Measurements from ENCODE around the gene CAMSAP1. TPM values are rescaled to one million over a fixed set of nuclear protein-coding genes. Genes with fewer than 3 reads are reported as not detected.
A peak's percentile ranks its signal among the peaks of the same experiment; 100 is the strongest.

CAMSAP1 gene
- polyA plus RNA-seq, 3 donors = 0.71 to 9.0 (median 0.75) TPM

DNA sequence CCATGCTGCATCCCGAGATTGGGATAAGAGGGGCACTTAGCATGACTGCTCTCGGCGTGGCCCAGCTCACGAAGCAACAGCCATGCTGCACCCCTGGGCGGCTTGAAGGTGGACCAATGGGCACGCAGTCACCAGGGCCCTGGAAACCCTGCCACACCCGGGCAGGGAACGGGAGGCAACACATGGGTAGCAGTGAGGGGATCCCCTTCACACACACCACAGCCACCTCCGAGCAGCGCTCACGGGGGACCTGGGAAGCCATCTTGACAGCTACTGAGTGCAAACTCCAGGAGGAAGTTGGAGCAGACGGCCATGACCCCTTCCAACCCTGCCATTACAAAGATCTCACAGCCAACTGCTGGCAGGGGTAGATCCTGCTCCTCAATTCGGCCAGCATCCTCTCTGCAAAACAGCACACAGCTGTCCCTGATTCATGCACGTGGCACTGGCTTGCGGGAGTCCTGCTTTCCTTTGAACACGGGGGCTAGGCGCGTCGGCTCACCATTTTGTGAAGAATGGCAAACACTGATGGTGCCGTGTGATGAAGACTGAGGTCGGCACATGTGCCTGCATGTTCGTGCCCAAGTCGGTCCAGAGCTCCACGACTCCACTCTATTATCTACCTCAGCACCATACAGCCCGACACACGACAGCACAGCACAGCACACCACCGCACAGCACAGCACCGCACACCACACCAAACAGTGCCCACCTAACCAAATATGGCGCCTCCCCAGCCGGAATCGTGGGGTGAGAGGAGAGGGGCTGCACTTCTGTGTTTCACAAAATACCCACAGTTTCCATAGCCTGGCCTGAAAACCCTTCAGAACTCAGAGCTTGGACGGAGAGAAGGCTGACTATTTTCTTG is 48.8 kb upstream of the CAMSAP1 start:
- DNase-seq = no peak
- H3K4me1 Mint-ChIP-seq = peaks cover 23% of the 10 kb centered on the region
- intact Hi-C loops (cut with micrococcal nuclease) = loop anchor here in 1 of 2 donors (10.0 kb wide), 1 partner anchor 749 kb away; no protein-coding TSS in a partner anchor
- H3K27me3 Mint-ChIP-seq (ENCODE audit: low read depth in 3 of 3) = peaks cover 0 to 1% (median 0%) of the 10 kb centered on the region in 3 donors
- Histone ChIP-seq H3K36me3 (replicated peaks in 1 of 2; ENCODE audit: control insufficient read depth in 1 of 2, insufficient read depth in 2 of 2, low read length in 2 of 2) (peaks cover 33 to 40% of the 10 kb centered on the region in 2 donors), H3K27me3 (ENCODE audit: control insufficient read depth in 2 of 2, insufficient read depth in 2 of 2, low read length in 2 of 2) (no peaks in the 10 kb centered on the region), H3K79me2 (ENCODE audit: insufficient read depth, low read length) (peaks cover 56% of the 10 kb centered on the region), H3K4me3 (replicated peaks in 1 of 3; ENCODE audit: low read depth in 2 of 3, low read length in 3 of 3) (no peak overlapping the region), H3K4me1 (ENCODE audit: control insufficient read depth in 1 of 2, insufficient read depth in 2 of 2, low read length in 2 of 2) (peaks cover 22 to 26% of the 10 kb centered on the region in 2 donors), H3K4me2 (replicated peaks; ENCODE audit: extremely low read depth, low read length, poor library complexity, severe bottlenecking) (no peak overlapping the region), H3K9ac (ENCODE audit: insufficient read depth, low read length, poor library complexity, severe bottlenecking) (no peak overlapping the region), H3K9me3 (replicated peaks in 1 of 2; ENCODE audit: control insufficient read depth in 1 of 2, insufficient read depth in 1 of 2, low read length in 2 of 2) (no peaks in the 10 kb centered on the region), H3K27ac (ENCODE audit: low read depth in 1 of 2, low read length in 2 of 2) (no peak overlapping the region), H4K20me1 (ENCODE audit: insufficient read depth, low read length) (peaks cover 67% of the 10 kb centered on the region), H2AFZ (ENCODE audit: insufficient read depth, low read depth, low read length, poor library complexity, severe bottlenecking) (no peak overlapping the region)
- WGBS (ENCODE audit: insufficient coverage) = 96% methylated on average over 17 of the region's 32 CpGs
- no peak for TF ChIP-seq CTCF (IDR thresholded peaks at IDR 0.05)
- H3K36me3 Mint-ChIP-seq = peaks cover 33 to 54% of the 10 kb centered on the region in 2 donors
- H3K27ac Mint-ChIP-seq = peak overlapping the region in 2 of 7 donors; percentile 21 to 65
- no peaks in the 10 kb centered on the region for H3K9me3 Mint-ChIP-seq
- no peak overlapping the region for H3K4me3 Mint-ChIP-seq

DNA sequence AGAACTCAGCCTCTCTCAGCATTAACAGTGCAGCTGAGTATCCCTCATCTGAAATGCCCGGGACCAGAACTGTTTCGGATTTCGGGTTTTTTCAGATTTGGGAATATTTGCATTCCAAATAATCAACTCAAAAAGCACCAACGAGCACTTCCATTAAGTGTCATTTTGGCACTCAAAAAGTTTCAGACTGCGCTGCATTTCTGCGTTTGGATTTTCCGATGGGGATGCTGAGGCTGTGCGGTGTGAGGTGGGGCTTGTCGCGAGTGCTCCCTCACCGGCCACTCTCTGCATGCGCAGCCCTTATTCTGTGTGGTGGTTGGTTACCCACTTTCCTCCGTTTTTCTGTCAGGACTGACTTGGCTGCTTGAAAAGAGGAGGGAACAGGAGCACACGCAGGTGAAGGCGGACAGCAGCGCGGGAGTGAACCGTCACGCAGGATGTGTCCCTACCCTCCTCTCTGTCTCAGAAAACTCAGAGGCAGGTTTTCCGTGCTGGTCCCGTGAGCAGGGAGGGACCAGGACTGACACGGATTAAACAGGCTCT is 45.4 kb upstream of the CAMSAP1 start:
- peaks cover 0 to 1% (median 0%) of the 10 kb centered on the region in 3 donors for H3K27me3 Mint-ChIP-seq (ENCODE audit: low read depth in 3 of 3)
- H3K9ac ChIP-seq (ENCODE audit: insufficient read depth, low read length, poor library complexity, severe bottlenecking) = no peak overlapping the region
- H3K27ac Mint-ChIP-seq = no peak overlapping the region
- H2AFZ ChIP-seq (ENCODE audit: insufficient read depth, low read depth, low read length, poor library complexity, severe bottlenecking) = no peak overlapping the region
- no peaks in the 10 kb centered on the region for H3K27me3 ChIP-seq (ENCODE audit: control insufficient read depth in 2 of 2, insufficient read depth in 2 of 2, low read length in 2 of 2)
- peaks cover 59 to 74% of the 10 kb centered on the region in 2 donors for H3K36me3 ChIP-seq (replicated peaks in 1 of 2; ENCODE audit: control insufficient read depth in 1 of 2, insufficient read depth in 2 of 2, low read length in 2 of 2)
- DNase-seq = no peak
- H3K4me2 ChIP-seq (replicated peaks; ENCODE audit: extremely low read depth, low read length, poor library complexity, severe bottlenecking) = no peak overlapping the region
- 100% methylated on average over 10 of the region's 22 CpGs for WGBS (ENCODE audit: insufficient coverage)
- H3K4me1 Mint-ChIP-seq = no peaks in the 10 kb centered on the region
- no peak for TF ChIP-seq CTCF (IDR thresholded peaks at IDR 0.05)
- no peak overlapping the region for H3K4me3 Mint-ChIP-seq
- H3K79me2 ChIP-seq (ENCODE audit: insufficient read depth, low read length) = peaks cover 25% of the 10 kb centered on the region
- peaks cover 56 to 79% of the 10 kb centered on the region in 2 donors for H3K36me3 Mint-ChIP-seq
- H3K4me1 ChIP-seq (ENCODE audit: control insufficient read depth in 1 of 2, insufficient read depth in 2 of 2, low read length in 2 of 2) = no peaks in the 10 kb centered on the region
- H4K20me1 ChIP-seq (ENCODE audit: insufficient read depth, low read length) = peaks cover 60% of the 10 kb centered on the region
- H3K4me3 ChIP-seq (replicated peaks in 1 of 3; ENCODE audit: low read depth in 2 of 3, low read length in 3 of 3) = no peak overlapping the region
- no peak overlapping the region for H3K27ac ChIP-seq (ENCODE audit: low read depth in 1 of 2, low read length in 2 of 2)
- H3K9me3 Mint-ChIP-seq = no peaks in the 10 kb centered on the region
- intact Hi-C loops (cut with micrococcal nuclease) = loop anchor here in 1 of 2 donors (10.0 kb wide), 1 partner anchor 752 kb away; no protein-coding TSS in a partner anchor
- no peaks in the 10 kb centered on the region for H3K9me3 ChIP-seq (replicated peaks in 1 of 2; ENCODE audit: control insufficient read depth in 1 of 2, insufficient read depth in 1 of 2, low read length in 2 of 2)

Measured in CD14-positive monocyte (primary cell).